Measurements from ENCODE around the gene TRAPPC12.

GRCh38 chr2:3368261-3368722 lies 11.2 kb upstream of the TRAPPC12 start:
- TF ChIP-seq, protein P1, sequence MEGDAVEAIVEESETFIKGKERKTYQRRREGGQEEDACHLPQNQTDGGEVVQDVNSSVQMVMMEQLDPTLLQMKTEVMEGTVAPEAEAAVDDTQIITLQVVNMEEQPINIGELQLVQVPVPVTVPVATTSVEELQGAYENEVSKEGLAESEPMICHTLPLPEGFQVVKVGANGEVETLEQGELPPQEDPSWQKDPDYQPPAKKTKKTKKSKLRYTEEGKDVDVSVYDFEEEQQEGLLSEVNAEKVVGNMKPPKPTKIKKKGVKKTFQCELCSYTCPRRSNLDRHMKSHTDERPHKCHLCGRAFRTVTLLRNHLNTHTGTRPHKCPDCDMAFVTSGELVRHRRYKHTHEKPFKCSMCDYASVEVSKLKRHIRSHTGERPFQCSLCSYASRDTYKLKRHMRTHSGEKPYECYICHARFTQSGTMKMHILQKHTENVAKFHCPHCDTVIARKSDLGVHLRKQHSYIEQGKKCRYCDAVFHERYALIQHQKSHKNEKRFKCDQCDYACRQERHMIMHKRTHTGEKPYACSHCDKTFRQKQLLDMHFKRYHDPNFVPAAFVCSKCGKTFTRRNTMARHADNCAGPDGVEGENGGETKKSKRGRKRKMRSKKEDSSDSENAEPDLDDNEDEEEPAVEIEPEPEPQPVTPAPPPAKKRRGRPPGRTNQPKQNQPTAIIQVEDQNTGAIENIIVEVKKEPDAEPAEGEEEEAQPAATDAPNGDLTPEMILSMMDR (IDR thresholded peaks at IDR 0.05; ENCODE audit: low read depth, low read length, poor library complexity, severe bottlenecking), result no peak
- no peak for TF ChIP-seq EZH2phosphoT487 (IDR thresholded peaks at IDR 0.05; ENCODE audit: borderline replicate concordance, low read length)
